ENCODE measurements around the gene HOXB1.

Gene HOXB1

DNA sequence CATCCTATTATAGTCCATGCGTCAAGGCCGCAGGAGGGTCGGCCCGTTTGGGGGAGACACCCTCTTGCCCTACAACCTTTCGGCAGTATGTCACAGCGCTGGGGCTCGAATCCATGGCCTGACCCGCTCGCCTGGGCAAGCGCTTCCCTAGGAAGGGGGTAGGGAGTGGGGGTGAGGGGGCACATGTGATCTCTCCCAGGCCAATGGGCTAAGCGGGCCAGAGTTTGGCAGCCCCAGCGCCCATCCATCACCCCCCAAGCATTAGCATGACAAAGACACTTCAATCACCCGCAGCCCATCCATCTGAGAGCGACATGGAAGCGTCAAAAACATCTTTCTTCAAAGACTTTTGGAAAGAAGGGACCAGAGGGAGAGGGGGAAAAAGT is at the start of gene HOXB1:
Gene HOXB1, minus strand, starts transcription at position 125 of the 386 bp plus-strand sequence. Its CDS starts 107 bp downstream, at position 18.
- no peak for DNase-seq

GRCh38 chr17:48579760-48580554 is 49.1 kb upstream of the HOXB1 start:
- DNase-seq = no peak

DNA sequence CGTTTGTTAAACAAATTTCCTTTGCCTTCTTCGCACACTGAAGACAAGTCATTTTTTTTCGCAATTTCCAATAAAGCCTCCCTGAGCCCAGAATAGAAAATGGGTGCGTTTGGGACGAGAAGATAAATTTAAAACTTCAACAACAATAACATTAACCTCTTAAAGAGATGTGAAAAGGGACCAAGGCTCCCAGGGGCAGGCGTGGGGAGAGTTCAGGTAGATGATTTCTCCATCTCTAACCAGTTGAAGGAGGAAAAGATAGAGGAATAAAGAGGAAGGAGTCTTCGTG is 48.6 kb upstream of the HOXB1 start:
- DNase-seq = no peak

- DNase-seq = no peak
These were observed 48.0 kb upstream of the HOXB1 start for GRCh38 chr17:48578616-48579470.

- no peak for DNase-seq
These were observed 47.3 kb upstream of the HOXB1 start, which contains the start of gene HOXB4 for GRCh38 chr17:48577946-48578615. Gene HOXB4, minus strand, starts transcription at chr17:48578350. Its CDS starts 31 bp downstream, at chr17:48578319.

GRCh38 chr17:48577330-48577945 is 46.6 kb upstream of the HOXB1 start:
- DNase-seq = no peak

- DNase-seq = no peak
These were observed 45.9 kb upstream of the HOXB1 start for GRCh38 chr17:48576479-48577309.

DNA sequence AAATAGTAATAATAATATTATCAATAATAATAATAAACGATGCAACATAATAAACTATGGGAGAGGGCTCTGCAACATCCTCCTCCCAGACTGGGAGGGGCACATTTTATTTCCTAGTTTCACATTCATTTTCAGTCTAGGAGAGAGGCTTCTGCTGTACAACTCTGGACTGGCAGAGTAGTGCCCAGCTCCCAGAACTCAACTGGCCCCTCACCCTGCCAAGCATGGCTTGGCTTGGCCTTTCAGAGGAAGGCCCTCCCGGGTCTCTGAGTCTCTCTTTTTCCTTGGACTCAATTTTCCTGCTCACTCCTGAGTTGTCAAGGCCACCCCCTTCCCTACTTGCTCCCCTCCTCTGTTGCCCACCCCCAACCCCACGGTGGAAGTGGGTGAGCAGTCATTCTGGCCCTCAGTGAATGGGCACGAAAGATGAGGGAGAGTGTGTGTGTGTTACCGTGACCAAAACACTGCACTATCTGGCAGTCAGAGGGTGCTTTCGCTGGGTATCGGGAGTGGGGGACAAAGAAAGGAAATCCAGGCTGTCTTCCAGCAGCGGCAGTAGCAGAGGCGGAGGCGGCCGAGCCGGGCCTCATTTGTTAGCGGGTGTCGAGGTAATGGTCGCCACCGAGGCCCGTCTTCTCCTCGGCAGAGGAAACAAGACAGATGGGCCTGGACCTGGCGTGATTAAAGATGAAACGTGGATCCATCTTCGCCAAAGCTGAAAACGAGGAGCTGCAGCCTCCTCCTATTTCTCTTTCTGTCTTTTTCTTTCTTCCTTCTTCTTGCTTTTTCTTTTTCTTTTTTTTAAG is 45.1 kb upstream of the HOXB1 start:
- DNase-seq = no peak

GRCh38 chr17:48575066-48575582 is 44.3 kb upstream of the HOXB1 start:
- DNase-seq = no peak

DNA sequence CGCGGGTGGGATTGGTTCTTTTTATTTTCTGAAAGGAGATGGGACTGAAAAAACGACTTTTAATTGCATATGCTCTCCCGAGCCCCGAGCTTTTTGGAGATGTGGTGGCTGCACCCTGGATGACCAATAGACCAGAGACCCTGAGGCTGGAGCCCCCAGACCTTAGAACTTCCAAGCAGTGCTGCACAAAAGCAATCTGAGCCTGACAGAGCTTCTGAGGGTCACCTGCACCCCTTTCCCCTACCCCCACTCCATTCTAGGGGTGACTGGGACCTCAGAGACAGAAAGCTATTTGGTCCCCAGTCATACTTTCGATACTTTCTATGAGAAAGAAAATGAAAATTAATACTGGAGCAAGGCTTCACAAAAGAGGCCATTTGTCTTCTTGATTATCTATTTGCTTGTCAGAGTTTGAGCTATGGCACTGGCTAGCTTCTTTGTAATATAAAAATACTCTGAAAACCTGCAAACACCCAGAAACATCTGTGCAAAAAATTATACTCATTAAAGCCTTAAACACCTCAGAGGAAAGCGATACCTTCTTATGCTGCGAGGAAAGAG is 43.8 kb upstream of the HOXB1 start:
- no peak for DNase-seq

GRCh38 chr17:48571826-48572417 is 41.1 kb upstream of the HOXB1 start:
- DNase-seq = no peak

DNA sequence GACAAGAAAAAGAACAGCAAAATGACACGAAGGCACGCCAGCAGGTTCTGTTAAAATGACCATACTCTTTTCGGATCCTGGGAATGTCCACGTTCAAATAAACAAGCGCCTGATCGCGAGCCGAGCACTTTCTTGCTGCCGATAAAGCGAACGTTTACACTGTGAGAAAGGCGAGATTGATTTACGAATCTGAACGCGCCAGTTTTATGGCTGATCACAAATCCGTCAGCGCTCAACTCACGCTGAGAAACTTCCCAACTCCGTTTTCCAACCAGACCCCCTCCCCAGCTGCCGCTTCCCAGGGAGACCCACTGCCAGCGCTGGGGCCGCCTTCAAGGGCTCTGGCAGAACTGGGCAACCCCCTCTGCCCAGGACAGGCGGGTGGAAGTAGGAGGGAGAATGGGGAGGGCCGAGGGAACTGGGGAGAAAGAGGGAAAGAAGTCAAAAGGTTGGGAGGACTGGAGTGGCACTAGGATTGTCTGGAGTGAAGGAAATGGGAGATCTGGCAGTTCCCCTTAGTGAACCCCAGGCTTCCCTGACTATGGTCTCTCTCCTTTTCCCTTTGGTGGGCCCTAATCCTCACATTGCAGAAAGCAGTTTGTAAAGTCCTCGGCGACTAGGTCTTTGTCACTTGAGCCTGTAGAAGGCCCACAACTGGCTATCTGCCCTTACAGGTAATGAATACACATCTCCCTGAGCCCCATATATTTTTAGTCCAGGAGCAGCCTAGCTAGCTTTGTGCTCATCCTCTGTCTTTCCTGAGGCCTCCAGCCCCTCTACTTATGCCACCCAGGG is 40.4 kb upstream of the HOXB1 start:
- no peak for DNase-seq

GRCh38 chr17:48570325-48571023 is 39.7 kb upstream of the HOXB1 start:
- no peak for DNase-seq

GRCh38 chr17:48569674-48570324 is 39.0 kb upstream of the HOXB1 start:
- no peak for DNase-seq

- no peak for DNase-seq
These were observed 38.4 kb upstream of the HOXB1 start for GRCh38 chr17:48569240-48569582.

GRCh38 chr17:48568499-48569239 is 37.9 kb upstream of the HOXB1 start:
- DNase-seq = no peak

GRCh38 chr17:48567646-48568354 is 37.0 kb upstream of the HOXB1 start:
- DNase-seq = no peak
